Measurements from ENCODE around the gene CREB3L4.

Gene CREB3L4

GRCh38 chr1:153937331-153937730, 30.4 kb upstream of the CREB3L4 start:
- no peak for DNase-seq

DNA sequence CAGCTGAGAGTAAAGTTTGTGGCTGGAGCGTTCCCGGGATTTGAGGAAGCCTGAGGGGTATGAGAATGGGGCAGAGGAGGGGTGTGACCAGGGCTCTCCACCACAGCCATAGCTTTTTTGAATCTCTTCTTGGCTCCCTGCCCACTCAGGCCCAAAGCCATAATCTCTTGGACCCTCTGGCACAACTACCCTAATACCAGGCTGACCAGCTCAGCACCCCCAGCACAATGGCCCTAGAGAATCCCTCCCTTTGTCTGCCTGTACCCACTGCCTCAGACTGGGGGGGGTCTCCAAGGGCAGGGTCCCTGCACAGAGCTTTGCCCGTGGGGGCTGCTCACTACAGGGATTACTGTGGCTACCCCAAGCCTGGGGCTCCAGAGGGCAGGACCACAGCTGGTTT, 28.7 kb upstream of the CREB3L4 start:
- DNase-seq, result no peak

DNA sequence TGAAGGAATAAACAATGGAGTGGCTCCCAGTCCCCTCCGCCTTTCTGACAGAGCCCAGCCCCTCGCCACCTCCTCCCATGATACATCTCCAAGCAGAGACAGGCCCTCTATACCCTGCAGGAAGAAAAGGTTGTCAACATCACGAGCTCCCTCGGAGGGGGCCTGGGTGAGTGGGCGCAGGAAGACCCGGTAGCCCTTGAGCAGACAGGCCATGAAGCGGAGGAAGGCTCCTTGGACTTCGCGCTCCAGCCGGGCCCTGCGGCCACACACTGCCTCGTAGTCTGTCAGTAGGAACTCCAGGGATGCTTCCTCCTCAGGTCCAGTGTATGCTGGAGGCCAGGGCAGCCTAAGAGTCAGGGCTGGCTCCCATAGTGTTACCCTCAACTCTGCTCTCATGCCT, 28.2 kb upstream of the CREB3L4 start:
- DNase-seq, result no peak

GRCh38 chr1:153940756-153941155, 26.9 kb upstream of the CREB3L4 start:
- DNase-seq, result no peak

DNA sequence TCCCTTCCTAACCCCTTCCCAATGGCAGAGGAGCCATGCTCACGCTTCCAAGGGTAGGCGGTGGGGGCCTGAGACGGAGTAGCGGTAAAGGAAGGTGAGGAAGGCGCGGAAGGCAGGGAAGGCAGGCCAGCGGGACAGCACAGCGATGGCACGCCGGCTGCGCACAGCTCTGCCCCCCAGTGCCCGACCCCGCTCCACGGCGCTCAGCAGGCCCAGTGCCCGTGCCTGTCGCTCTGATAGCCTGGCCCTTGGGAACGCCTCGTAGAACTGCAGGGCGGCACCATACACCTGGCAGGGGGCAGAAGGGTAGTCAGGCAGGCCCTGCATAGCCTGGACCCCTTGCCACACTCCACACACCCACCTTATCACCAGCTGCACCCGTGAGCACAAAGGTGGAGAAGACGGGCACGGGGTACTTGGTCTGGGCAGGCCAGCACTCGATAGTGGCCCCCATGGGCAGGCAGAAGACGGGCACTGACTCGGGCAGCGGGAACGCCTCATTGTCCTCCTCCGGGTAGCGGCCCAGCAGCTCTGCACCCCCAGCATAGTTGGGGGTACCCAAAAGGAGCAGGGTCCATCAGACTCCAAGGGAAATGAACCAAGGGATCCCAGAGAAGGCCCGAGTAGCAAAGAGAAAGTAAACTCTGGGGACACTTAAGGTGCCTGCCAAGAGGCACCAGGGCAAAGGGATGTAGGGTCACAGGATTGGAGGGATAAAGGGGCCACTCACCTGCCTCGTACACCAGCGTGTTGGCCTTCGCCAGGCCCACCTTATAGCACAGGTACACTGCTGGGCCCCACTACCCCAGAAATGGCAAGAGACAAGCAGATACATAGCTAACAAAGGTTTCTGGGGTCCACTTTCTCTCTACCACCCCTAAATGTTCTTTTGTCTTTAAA, 25.6 kb upstream of the CREB3L4 start:
- DNase-seq, result no peak

DNA sequence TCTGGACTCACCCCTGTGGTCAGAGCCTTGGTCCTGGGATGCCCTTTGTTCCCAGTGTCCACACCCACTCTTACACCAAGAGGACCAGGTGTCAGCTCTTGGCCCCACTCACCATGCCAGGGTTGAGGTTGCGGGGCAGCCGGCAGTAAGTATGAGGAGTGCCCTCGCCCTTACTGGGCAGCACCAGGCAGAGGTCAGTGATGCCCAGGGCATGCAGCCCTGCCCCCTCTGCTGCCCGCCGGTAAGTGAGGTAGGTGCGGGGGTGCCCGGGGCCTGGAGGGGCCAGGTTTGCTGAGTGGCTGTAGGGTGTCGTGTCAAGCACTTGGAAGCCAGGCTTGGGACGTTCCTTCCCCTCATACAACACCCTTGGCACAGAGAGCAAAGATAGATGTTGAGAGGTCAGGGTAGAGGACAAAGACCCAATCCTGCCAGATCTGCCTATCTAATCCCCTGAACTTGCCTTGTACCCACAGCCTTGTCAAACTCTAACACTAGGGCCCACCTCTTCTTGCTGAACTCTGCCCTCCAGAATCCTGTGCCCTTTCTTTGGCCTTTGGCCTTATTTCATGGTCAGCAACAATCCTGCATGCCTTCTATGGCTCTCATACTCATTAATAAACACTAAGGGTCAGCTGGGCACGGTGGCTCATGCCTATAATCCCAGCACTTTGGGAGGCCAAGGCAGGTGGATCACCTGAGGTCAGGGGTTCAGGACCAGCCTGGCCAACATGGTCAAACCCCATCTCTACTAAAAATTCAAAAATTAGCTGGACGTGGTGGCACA, 24.7 kb upstream of the CREB3L4 start:
- DNase-seq, result no peak

DNA sequence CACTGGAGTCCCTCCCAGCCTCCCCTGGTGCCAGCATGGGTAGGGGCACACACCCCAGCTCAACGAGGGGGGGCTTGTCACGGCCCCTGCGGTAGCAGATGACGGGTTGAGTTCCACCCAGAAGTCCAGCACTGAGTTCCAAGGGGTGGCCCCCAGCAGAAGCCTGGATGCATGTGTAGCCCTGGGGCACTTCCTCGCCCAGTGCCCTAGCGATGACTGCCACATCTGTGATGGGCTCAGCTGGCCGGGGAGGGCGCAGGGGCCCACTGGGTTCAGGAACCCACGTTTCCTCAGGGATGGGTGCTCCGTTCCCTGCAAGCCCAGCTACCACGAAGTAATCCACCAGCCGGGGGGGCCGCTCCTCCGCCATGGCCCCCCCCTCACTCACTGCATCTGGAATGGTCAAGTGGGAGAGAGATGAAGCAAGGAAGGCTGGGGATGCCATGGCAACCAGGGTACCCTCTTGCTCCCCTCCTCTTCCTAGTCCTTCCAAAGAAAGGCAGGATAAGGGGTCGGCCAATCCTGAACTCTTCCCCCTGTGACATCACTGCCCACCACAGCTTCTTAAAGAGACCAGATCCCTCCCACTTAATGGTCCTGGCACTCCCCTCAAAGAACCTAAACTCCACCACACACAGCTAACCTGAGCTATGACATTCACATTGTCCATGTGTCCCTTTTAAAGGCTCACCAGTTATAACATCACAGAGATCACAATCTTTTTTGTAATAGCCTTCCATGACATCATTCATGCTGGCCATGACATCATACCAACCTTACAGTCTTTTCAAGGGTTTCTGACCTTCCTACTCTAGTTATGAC, 23.5 kb upstream of the CREB3L4 start:
- no peak for DNase-seq

- DNase-seq, result no peak
These were observed 22.9 kb upstream of the CREB3L4 start for GRCh38 chr1:153944827-153945117.

DNA sequence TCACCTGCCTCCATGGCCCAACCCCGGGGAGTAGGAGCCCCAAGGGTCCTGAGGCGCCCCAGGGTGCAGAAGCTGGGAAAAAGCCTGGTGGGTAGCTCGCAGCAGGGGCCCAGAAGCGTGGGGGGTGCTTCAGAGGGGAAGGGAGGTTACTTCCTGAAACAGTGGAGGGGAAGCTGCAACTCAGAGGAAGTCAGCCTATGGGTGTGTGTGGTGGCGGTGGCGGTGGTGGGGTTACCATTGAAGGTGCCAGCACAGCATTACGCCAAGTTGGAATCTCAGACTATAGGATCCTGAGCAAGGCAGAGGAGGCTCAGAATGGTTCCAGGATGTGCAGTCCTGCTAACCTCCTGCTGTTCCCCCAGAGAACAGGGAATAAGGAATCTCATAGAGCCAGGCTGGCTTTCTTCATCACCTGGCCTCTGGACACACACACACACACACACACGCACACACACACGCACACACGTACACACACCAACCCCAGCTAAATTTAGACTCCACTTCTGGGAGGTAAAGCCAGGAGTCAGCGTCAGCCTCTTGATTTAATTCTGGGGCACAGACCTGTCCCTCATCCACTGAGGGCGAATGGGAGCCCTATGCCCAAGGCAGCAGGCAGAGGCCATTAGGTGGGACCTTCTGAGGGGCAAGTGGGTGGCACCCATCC, 22.4 kb upstream of the CREB3L4 start:
- peak; percentile 74 to 77 for DNase-seq

DNA sequence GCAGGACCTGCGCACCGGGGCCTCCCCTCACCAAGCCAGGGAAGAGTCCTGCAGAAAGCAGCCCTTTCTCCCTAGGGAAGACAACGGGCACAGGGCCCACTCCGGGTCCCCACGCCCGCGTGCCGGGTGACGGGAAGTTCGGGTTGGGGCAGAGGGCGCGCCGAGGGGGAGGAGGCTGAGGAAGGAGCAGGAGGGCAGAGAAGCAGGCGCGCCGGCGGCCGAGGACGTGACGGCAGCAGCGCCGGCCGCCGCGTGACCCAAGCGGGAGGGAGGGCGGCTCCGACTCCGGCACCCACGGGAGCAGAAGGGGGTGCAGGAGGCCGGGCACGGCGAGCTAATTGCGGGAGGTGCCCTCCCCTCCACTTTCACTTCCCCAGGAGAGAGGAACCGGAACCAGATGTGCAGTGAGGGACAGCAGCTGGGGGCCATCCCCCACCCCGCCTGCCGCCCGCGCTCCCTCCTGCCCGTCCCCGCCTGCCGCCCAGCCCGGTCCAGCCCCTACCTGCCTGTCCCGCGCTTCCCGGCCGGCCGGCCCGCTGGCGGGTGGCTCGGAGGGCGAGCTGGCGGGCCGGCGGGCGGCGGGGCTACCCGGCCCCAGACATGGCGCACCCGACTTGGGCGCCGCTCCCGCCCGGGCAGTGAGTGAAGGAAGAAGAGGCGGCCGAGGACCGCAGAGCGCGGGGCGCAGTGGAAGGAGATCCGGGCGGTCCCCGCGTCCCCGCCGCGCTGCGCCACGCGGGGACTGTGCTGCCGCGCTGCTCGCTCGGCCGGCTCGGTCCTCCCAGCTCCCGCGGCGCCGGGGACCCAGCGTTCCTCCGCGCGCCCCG, 21.7 kb upstream of the CREB3L4 start:
- peak; percentile 70 to 76 for DNase-seq

GRCh38 chr1:153946622-153947241, 21.0 kb upstream of the CREB3L4 start, which contains the start of gene DENND4B:
TSS of gene DENND4B (minus strand) at chr1:153946718. CDS start at chr1:153944374, 2,344 bp downstream.
- DNase-seq, result peak; percentile 79 to 81

DNA sequence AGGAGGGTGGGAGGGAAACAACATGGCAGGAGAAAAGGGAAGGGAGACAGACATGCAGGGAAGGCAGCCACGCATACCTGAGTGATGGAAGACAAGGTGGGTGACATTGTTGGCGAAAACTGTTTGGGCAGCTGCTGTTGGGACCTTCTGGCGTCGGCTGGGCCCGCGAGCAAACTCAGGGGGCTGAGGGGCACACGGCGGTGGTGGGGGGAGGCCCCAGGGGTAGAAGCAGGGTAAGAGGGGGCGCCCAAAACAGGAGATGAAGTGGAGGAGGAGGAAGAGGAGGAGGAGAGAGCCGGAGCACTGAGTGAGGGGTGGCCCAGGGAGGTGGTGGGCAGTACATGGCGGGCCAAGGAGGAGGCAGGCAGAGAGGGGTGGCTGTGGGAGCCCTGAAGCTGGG, 16.5 kb upstream of the CREB3L4 start:
- DNase-seq, result no peak

DNA sequence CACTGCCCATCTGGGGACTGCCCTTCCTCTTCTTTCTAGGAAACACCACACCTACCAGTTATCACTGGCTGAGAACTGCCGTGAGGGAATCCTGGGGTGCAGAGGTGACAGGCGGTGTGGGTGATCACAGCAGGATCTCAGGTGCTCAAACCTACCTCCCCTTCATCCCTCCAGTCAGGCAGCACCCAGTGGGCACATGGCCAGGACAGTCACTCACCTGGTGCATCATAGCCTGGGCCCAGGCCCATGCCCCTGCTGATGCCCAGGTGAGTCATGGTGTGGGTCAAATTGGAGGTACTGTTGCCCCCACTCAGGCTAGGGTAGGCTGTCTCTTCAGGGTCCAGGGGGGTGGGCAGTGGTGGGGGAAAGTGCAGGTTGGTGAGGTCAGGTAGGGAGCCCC, 15.9 kb upstream of the CREB3L4 start:
- DNase-seq, result no peak

- no peak for DNase-seq
These were observed 13.8 kb upstream of the CREB3L4 start for GRCh38 chr1:153953859-153954365.

- DNase-seq, result no peak
These were observed 12.9 kb upstream of the CREB3L4 start for GRCh38 chr1:153954826-153955225.

- DNase-seq, result no peak
These were observed 10.5 kb upstream of the CREB3L4 start for GRCh38 chr1:153956997-153957715.

DNA sequence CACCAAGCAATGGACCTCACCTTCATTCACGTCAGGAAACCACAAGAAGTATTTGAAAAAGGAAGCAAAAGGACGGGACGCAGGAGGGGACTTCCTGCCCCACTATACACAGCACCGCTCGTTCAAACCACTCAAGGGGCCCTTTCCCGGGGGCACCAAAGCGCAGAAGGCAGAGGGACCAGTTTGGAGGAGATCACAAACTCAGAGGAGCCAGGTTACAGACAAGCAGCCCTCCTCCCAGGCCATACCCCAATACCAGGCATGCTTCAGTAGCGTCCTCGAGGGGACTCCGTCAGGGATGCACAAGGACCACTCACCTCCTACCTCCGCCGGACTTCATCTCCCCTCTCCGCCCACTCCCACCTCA, 10.0 kb upstream of the CREB3L4 start:
- DNase-seq, result peak; percentile 45 to 48

- peak; percentile 97 for DNase-seq
These were observed 9.4 kb upstream of the CREB3L4 start, which contains the start of gene CRTC2 for GRCh38 chr1:153958111-153958960. TSS of gene CRTC2 (minus strand) at chr1:153958612. CDS start at chr1:153958497, 115 bp downstream.

DNA sequence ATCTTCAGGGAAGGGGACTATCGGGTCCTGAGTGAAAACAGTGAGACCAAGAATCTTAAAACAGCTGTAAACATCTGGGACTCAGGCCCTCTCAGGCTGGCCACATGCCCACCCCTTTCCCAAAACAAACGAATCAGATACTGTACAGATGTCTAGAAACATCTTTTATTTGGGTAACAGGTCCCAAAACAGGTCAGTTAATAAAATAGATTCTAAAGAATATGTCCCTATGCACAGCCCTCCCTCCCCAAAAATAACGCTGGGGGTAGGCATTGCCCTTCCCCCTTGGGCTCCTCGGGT, 8.8 kb upstream of the CREB3L4 start:
- DNase-seq, result no peak

DNA sequence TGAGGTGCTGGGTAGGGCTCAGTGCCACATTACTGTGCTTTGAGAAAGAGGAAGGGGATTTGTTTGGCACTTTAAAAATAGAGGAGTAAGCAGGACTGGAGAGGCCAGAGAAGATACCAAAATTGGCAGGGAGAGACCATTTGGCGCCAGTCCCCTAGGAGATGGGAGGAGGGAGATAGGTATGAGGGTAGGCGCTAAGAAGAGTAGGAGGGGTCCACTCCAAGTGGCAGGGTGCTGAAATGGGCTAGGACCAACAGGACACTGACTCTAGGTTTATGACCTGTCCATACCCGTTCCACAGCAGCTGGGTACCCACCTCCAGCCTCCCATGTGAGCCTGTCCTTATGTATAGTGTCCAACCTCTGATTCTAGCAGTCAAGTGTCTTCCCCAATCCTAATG, 8.2 kb upstream of the CREB3L4 start:
- DNase-seq, result no peak

All from stimulated activated CD4-positive, alpha-beta T cell treated with anti-CD3 and anti-CD28 coated beads, Interleukin-2, amount 100 ng/mL, for 24 hours (primary cell).